Esophagus mucosa (tissue), 1 donor: Measurements from ENCODE around the gene RAP2B. TPM values are rescaled to one million over a fixed set of nuclear protein-coding genes. Genes with fewer than 3 reads are reported as not detected.
A peak's percentile ranks its signal among the peaks of the same experiment; 100 is the strongest.
"Not testable (repeated sequence)": the region's sequence is repeated elsewhere in the genome, so short reads cannot be mapped to it uniquely, and the experiment has no call there.

ENCODE experiments used
- ATAC-seq: fragments of 200-7000 bp; cut with Tn5 transposase; one replicate; pipeline ENCODE4 v1.9.1; 2020
- total RNA-seq: library from RNA; stranded (reverse); gene quantifications from one replicate; pipeline ENCODE4 v1.2.4, GENCODE V29; 2023
- donor health status: DM: yes; HTN: yes; CAD: no.

The RAP2B gene
- total RNA-seq, 1 donor from 2014 or later, result 28.8 TPM

GRCh38 chr3:153160451-153161137, 1.4 kb upstream of the RAP2B start:
- ATAC-seq, result peak; percentile 72

- ATAC-seq, result peak; percentile 82
These were observed 800 bp upstream of the RAP2B start for GRCh38 chr3:153161138-153161713.

- ATAC-seq, result no peak
These were observed 727 bp downstream of the RAP2B start for GRCh38 chr3:153162513-153163392.

GRCh38 chr3:153163393-153163724, 1.3 kb downstream of the RAP2B start:
- ATAC-seq, result no peak

- no peak for ATAC-seq
These were observed 1.9 kb downstream of the RAP2B start for GRCh38 chr3:153163756-153164550.

- no peak for ATAC-seq
These were observed 3.2 kb downstream of the RAP2B start for GRCh38 chr3:153165261-153165681.

- ATAC-seq, result no peak
These were observed 4.2 kb downstream of the RAP2B start for GRCh38 chr3:153166206-153166605.

- no peak for ATAC-seq
These were observed 4.8 kb downstream of the RAP2B start for GRCh38 chr3:153166796-153167195.

GRCh38 chr3:153169793-153170383, 7.9 kb downstream of the RAP2B start:
- no peak for ATAC-seq

GRCh38 chr3:153171256-153171655, 9.2 kb downstream of the RAP2B start:
- no peak for ATAC-seq

- no peak for ATAC-seq
These were observed 9.9 kb downstream of the RAP2B start for GRCh38 chr3:153171918-153172317.

- peak; percentile 40 for ATAC-seq
These were observed 11.1 kb downstream of the RAP2B start for GRCh38 chr3:153172796-153173757.

GRCh38 chr3:153173758-153174516, 11.9 kb downstream of the RAP2B start:
- ATAC-seq, result peak; percentile 43

GRCh38 chr3:153176197-153176596, 14.2 kb downstream of the RAP2B start:
- no peak for ATAC-seq

- peak; percentile 52 for ATAC-seq
These were observed 18.9 kb downstream of the RAP2B start for GRCh38 chr3:153180860-153181372.

- no peak for ATAC-seq
These were observed 20.7 kb downstream of the RAP2B start for GRCh38 chr3:153182501-153183293.

GRCh38 chr3:153190923-153191322, 28.9 kb downstream of the RAP2B start:
- ATAC-seq, result no peak

GRCh38 chr3:153192327-153192726, 30.3 kb downstream of the RAP2B start:
- ATAC-seq, result no peak

- ATAC-seq, result not testable (repeated sequence)
These were observed 31.9 kb downstream of the RAP2B start for GRCh38 chr3:153193786-153194476.
